Spleen (tissue), 7 donors: Measurements from ENCODE around the gene ATP12A.
"Not testable (repeated sequence)": the region's sequence is repeated elsewhere in the genome, so short reads cannot be mapped to it uniquely, and the experiment has no call there.

Experiments used
- CTCF ChIP-seq, 11 experiments: fragments of 200-600 bp in 7 of 11; fragments of 450-650 bp in 4 of 11; sonication (generic) in 4 of 11; IDR thresholded peaks in 8 of 11; conservative IDR thresholded peaks in 3 of 11; 1 replicate in 7 of 11; 2 replicates in 4 of 11; pipeline versions ENCODE4 v1.4.0 to v1.8.0; 2016 to 2021; ENCODE audit warnings: antibody characterized with exemption in 11 of 11, inconsistent platforms in 4 of 11, mild to moderate bottlenecking in 1 of 11
- POLR2AphosphoS5 ChIP-seq, 3 donors: sonication (generic); formaldehyde crosslinking; IDR thresholded peaks; one replicate each; pipeline ENCODE4 v1.5.1; 2017; ENCODE audit warnings: antibody characterized with exemption in 3 of 3
- donor health status: DM: no; HTN: no; CAD: no; lungs with moderate emphysema.
- donor health status: DM: no; HTN: no; CAD: no.
- donor health status: DM: no; HTN: no; CAD: no.

- TF ChIP-seq CTCF (IDR thresholded peaks at IDR 0.05 in 8 of 11, conservative IDR thresholded peaks at IDR 0.05 in 3 of 11); POLR2AphosphoS5 (IDR thresholded peaks at IDR 0.05): not testable (repeated sequence)
These were observed 50.8 kb downstream of the ATP12A start for GRCh38 chr13:24730873-24731567.
